GM12872 (cell line): Measurements from ENCODE around the gene KCNIP1.

Source experiments
- TF ChIP-seq, protein P1 (sequence below): IDR thresholded peaks from 3 replicates; pipeline ENCODE4 v1.5.1; 2011; ENCODE audit warnings: low read depth, mild to moderate bottlenecking, low read length, moderate library complexity; ENCODE audit not compliant: insufficient read depth

Gene KCNIP1

DNA sequence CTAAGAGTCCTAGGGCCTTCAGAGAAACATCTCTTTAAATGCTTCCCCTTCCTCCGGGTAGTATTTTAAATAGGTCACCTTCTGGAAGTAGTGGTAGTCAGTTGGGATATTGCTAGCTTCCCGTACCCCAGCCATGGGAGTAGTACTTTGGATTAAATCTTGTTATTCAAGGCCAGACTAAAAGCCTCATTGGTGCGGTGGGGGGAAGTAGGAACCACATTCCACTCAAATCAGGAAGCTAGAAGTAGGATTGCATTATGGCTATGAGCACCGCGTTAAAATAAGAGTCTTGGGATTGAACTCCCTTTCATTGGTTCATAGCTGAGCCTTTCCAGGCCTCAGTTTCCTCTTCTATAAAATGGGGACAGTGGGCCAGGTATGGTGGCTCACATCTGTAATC lies 6.7 kb downstream of the KCNIP1 start:
- TF ChIP-seq, protein P1, sequence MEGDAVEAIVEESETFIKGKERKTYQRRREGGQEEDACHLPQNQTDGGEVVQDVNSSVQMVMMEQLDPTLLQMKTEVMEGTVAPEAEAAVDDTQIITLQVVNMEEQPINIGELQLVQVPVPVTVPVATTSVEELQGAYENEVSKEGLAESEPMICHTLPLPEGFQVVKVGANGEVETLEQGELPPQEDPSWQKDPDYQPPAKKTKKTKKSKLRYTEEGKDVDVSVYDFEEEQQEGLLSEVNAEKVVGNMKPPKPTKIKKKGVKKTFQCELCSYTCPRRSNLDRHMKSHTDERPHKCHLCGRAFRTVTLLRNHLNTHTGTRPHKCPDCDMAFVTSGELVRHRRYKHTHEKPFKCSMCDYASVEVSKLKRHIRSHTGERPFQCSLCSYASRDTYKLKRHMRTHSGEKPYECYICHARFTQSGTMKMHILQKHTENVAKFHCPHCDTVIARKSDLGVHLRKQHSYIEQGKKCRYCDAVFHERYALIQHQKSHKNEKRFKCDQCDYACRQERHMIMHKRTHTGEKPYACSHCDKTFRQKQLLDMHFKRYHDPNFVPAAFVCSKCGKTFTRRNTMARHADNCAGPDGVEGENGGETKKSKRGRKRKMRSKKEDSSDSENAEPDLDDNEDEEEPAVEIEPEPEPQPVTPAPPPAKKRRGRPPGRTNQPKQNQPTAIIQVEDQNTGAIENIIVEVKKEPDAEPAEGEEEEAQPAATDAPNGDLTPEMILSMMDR: no peak

DNA sequence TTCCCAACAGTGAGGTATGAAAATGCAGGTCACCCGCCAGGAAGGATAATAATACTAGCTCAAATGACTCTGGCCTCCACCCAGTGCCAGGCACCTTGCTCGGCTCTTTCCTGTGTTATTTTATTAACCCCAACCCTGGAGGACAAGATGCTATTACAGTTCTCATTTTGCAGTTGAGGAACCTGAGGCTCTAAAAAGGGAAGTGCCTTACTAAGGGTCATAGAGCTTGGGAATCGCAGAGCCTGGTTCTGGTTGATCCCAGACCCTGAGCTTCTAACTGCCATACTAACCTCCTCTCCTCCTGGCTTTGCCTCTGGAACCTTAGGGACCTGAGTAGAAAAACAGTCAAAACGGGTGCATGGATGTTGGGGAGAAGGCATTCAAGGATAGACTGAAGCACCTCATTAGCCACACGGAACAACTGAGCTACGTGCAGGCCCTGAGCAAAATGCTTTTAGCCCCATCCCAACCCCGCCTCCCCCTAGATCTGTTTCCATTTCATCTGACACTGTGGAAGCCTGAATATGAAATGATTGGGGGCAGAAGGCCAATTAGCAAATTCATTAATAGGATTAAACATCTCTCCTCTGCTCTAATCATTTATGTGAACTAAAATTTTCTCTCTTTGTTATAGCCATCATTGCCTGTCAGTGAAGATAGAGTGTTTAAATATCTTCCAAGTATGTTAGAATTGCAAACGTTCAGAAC lies 7.9 kb downstream of the KCNIP1 start:
- TF ChIP-seq, protein P1: no peak

DNA sequence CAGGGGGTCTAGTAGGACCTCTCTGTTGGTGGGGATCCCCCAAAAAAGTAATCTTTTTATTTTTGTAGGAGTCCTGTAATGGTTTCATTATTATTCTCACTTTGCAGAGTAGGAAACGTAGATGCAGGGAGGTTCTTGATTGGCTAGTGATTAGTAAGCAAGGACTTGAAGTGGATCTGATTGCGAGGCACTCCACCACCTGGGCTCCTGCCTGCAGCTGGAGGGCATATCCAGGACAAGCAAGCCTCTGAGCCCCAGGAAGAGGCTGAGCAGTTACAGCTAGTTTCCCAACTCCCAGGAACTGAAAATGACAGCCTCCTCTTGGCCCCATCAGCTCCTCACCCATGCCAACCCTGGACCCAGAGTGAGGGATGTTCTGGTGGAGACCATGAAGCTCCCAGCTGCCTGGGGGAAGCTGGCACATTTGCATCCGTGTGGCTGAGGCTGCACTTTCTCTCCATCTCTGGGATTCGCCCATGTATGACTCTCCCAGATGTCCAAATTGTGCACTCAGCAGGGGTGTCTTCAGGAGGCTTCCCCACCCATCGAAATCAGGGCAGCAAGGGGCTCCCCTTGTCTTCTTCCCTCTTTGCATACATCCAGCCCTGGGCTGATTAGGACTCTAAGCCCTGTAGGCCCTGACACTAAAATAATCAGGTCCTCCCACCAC lies 10.2 kb downstream of the KCNIP1 start:
- TF ChIP-seq, protein P1: no peak

DNA sequence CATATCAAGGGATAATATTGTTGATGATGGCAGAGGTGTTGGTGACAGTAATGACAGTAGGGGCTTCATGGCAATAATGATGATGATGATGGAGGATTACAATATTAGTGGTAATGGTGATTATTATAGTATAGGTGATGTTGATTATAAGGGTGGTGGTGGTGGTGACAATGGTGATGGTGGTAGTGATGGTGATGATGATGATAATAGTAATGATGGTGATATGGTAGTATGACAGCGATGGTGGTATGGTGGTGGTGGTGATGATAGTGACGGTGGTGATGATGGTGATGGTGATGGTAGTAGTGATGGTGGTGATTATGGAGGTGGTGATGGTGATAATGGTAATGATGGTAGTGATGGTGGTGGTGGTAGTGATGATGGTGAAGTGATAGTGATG lies 13.6 kb downstream of the KCNIP1 start:
- TF ChIP-seq, protein P1: no peak

DNA sequence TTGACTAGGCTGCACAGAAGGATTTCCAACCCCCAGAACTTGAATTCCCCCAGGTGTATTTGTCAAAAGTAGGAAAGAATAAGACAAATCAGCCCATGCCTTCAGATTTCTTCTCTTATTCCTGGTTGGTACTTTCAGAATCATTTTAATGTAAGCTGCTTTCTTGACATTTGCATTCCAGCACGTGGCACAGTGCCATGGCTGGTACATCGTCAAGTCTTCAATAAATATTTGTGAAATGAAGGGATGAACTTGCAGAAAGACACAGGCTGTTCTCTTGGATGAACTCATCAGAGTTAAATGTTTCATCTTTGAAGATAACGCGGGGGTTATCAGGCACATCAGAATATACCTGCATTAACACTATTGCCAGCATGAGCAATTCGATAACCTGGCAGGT lies 14.5 kb downstream of the KCNIP1 start:
- TF ChIP-seq, protein P1: no peak

DNA sequence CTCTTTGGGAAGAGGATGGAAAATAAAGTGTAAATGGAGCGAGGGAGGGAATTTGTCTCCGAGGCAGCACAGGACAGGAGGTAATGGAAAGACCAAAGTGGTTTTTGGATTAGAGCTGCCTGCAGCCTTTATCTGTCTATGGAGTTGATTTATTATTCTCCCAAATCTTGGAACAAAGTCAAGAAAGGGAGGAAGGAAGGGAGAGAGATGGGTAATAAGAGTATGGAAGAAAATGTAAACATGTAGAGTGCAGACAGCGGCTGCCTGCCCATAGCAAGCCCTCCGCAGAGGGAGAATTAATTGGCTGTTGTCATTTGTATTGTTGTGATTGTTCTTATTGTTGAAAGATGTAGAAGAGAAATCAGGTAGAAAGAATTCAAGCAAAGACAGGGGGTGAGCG lies 15.7 kb downstream of the KCNIP1 start:
- TF ChIP-seq, protein P1: no peak

DNA sequence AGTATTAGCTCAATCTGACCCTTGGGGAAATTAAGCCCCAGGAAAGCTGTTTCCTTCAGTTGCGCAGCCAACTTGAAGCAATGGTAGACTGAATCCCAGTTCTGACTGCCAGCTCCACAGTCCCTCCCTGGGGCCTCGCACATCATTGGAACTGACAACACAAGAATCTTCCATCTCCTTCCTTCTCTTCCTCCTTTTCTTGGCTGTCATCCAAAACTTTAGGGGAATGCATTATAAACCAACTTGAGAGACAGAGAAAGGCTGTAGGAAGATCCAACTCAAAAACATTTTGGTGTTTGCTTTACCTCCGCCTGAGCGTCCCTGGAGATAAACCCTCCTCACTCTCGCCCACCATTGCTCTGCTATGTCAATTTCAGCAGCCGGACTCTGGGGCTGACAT lies 16.6 kb downstream of the KCNIP1 start:
- TF ChIP-seq, protein P1: no peak
